Mononuclear cell (primary cell): Measurements from ENCODE around the gene TRDN. TPM values are rescaled to one million over a fixed set of nuclear protein-coding genes. Genes with fewer than 3 reads are reported as not detected.

Source experiments
- total RNA-seq: library from RNA; depleted of rRNA; stranded (reverse); fragments of >200 nt; gene quantifications from one replicate; pipeline ENCODE4 v1.2.3, GENCODE V29; 2012

The TRDN gene
- total RNA-seq, 1 donor = not detected

Other genes starting within 250 kb of the TRDN start
- not detected for gene NKAIN2, start 166.9 kb upstream of the TRDN start, total RNA-seq